Natural killer cell (primary cell): Measurements from ENCODE around the gene BCL2. TPM values are rescaled to one million over a fixed set of nuclear protein-coding genes. Genes with fewer than 3 reads are reported as not detected.

ENCODE experiments used
- ATAC-seq, 3 donors: fragments of 150-1000 bp in 2 of 3; fragments of 200-7000 bp in 1 of 3; cut with Tn5 transposase; 1 replicate in 1 of 3; 2 replicates in 2 of 3; pipeline ENCODE4 v1.10.0; 2021; ENCODE audit warnings: mild to moderate bottlenecking in 2 of 3, moderate library complexity in 2 of 3
- DNase-seq, 2 donors: peaks; one replicate each; pipeline versions ENCODE4 v3.0.0 to v3.0.0-alpha.2; 2013 to 2021; ENCODE audit warnings: mixed read lengths in 1 of 2
- H3K27ac ChIP-seq: one replicate; pipeline ENCODE4 v1.5.1; 2013; ENCODE audit warnings: mild to moderate bottlenecking, low read length
- H3K27me3 ChIP-seq: one replicate; pipeline ENCODE4 v1.6.1; 2013; ENCODE audit warnings: low read length; ENCODE audit not compliant: control insufficient read depth, insufficient read depth
- H3K36me3 ChIP-seq: one replicate; pipeline ENCODE4 v1.6.1; 2013; ENCODE audit warnings: low read length; ENCODE audit not compliant: control insufficient read depth, insufficient read depth
- H3K4me1 ChIP-seq: one replicate; pipeline ENCODE4 v1.6.1; 2013; ENCODE audit warnings: low read length; ENCODE audit not compliant: control insufficient read depth, insufficient read depth
- H3K4me3 ChIP-seq: one replicate; pipeline ENCODE4 v1.5.1; 2013; ENCODE audit warnings: low read length
- H3K9me3 ChIP-seq: one replicate; pipeline ENCODE4 v1.6.1; 2013; ENCODE audit warnings: low read length; ENCODE audit not compliant: control insufficient read depth, insufficient read depth
- H3K27ac Mint-ChIP-seq, 2 donors: one replicate each; pipeline ENCODE4 v1.8.0; 2022; ENCODE audit warnings: mild to moderate bottlenecking in 2 of 2, mixed read lengths in 2 of 2, moderate library complexity in 1 of 2
- H3K27me3 Mint-ChIP-seq, 2 donors: one replicate each; pipeline ENCODE4 v1.8.0; 2022; ENCODE audit warnings: low read depth in 2 of 2, mixed read lengths in 2 of 2
- H3K36me3 Mint-ChIP-seq: one replicate; pipeline ENCODE4 v1.8.0; 2022; ENCODE audit warnings: mixed read lengths
- H3K4me1 Mint-ChIP-seq, 2 donors: one replicate each; pipeline ENCODE4 v1.8.0; 2022; ENCODE audit warnings: mixed read lengths in 2 of 2
- H3K4me3 Mint-ChIP-seq: one replicate; pipeline ENCODE4 v1.8.0; 2022; ENCODE audit warnings: mild to moderate bottlenecking, moderate library complexity, mixed read lengths
- H3K9me3 Mint-ChIP-seq, 2 donors: one replicate each; pipeline ENCODE4 v1.8.0; 2022; ENCODE audit warnings: mixed read lengths in 2 of 2
- WGBS: methylation state at CpG from one replicate; pipeline ENCODE4 v1.1.7; 2013; ENCODE audit warnings: missing lambda C conversion rate; ENCODE audit not compliant: insufficient coverage; 5-methylcytosine and 5-hydroxymethylcytosine counted together
- intact Hi-C: fragments of 100-400 bp; cut with micrococcal nuclease; formaldehyde crosslinking; loops from one replicate; pipeline ENCODE4 v1.14.2; 2022
- total RNA-seq, 4 donors: library from RNA; stranded (reverse); fragments of 120-200 nt in 1 of 4; gene quantifications; one replicate each; pipeline versions ENCODE4 v1.2.3 to v1.2.4, GENCODE V29; 2013 to 2022
- TF ChIP-seq, protein P1 (sequence below): fragments of 200-600 bp; IDR thresholded peaks from one replicate; pipeline ENCODE4 v1.8.0; 2022; ENCODE audit warnings: antibody characterized with exemption

The BCL2 gene
- total RNA-seq, 3 donors from 2014 or later (not counting 1 experiment from before 2014, with no cell fraction given), result 28.2 to 64.2 (median 33.4) TPM

DNA sequence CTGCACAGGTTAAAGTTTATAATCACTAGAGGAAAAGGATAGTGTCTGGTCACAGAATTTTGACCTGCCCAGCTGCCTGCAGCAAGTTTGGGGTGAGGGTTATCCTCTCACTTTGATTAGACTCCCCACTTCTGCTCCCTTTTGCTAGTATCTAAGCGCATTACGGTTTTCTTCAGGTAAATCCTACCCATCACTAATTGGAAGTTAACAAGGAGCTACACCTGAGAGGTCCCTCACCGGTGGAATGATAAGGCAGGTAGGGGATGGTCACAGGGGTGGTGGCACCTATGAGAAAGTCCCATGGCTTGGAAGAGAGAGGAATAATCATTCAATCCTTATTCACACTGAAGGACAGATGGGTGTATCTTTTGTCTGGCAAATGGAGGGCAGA lies 7.6 kb downstream of the BCL2 start:
- no peak for ATAC-seq
- peaks cover 76 to 91% of the 10 kb centered on the region in 2 donors for H3K4me1 Mint-ChIP-seq
- no peaks in the 10 kb centered on the region for H3K36me3 Mint-ChIP-seq
- H3K27me3 ChIP-seq, result no peaks in the 10 kb centered on the region
- TF ChIP-seq, protein P1, sequence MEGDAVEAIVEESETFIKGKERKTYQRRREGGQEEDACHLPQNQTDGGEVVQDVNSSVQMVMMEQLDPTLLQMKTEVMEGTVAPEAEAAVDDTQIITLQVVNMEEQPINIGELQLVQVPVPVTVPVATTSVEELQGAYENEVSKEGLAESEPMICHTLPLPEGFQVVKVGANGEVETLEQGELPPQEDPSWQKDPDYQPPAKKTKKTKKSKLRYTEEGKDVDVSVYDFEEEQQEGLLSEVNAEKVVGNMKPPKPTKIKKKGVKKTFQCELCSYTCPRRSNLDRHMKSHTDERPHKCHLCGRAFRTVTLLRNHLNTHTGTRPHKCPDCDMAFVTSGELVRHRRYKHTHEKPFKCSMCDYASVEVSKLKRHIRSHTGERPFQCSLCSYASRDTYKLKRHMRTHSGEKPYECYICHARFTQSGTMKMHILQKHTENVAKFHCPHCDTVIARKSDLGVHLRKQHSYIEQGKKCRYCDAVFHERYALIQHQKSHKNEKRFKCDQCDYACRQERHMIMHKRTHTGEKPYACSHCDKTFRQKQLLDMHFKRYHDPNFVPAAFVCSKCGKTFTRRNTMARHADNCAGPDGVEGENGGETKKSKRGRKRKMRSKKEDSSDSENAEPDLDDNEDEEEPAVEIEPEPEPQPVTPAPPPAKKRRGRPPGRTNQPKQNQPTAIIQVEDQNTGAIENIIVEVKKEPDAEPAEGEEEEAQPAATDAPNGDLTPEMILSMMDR, result no peak
- no peaks in the 10 kb centered on the region for H3K9me3 ChIP-seq
- H3K36me3 ChIP-seq, result peaks cover 2% of the 10 kb centered on the region
- no CpG with 5 or more reads among the region's 3 CpGs for WGBS
- H3K4me1 ChIP-seq, result peaks cover 14% of the 10 kb centered on the region
- H3K27ac ChIP-seq, result peak overlapping the region; percentile 61
- intact Hi-C loops, result no loop called here
- DNase-seq, result no peak
- no peaks in the 10 kb centered on the region for H3K27me3 Mint-ChIP-seq
- H3K4me3 Mint-ChIP-seq, result no peak overlapping the region
- H3K27ac Mint-ChIP-seq, result peak overlapping the region; percentile 53 to 93
- H3K4me3 ChIP-seq, result no peak overlapping the region
- no peaks in the 10 kb centered on the region for H3K9me3 Mint-ChIP-seq

DNA sequence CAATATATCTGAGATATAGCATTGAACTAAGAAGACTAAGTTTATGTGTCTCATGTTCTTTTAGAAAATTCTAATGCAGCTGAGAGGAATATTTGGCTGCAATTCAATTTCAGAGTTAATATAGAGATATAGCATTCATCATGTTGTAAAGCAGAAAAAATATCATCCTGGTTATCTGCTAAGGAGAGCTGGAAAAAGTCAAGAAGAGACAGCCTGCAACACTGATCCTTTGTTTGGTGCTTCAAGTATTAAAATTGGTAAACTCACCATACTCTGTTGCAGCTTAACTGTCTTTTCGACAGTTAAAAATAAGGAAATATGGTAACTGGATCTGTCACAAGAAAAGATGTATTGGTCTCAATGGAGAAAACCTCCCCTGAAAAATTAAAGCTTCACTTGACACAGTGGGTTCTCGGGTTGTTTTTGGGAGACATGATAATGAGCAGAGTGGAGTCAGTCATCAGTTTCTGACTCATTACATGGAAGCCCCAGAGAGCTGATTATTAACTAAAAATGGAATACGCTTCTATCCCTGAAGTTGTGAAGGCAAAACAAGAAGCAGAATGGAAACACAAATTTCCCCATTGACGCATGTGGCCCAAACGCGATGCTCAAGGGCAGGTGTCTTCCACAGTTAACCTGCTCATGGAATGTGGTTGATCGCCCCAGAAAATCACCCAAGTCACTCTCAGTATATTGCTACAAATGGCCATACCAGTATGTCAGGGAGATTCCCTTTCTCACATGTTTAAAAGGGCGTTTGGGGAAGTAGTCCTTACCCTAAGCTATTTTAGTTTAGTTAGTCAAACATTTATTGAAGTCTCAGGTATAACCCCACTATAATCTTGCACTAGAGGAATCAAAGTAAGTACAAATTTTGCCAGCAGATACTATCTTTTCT lies 8.2 kb downstream of the BCL2 start:
- Histone ChIP-seq H3K4me3 (no peak overlapping the region), H3K27ac (peak overlapping the region; percentile 61), H3K27me3 (no peaks in the 10 kb centered on the region), H3K36me3 (peaks cover 2% of the 10 kb centered on the region), H3K9me3 (no peaks in the 10 kb centered on the region), H3K4me1 (peaks cover 14% of the 10 kb centered on the region)
- DNase-seq (peak in 1 of 2 donors; percentile 20), ATAC-seq (no peak)
- no peaks in the 10 kb centered on the region for H3K27me3 Mint-ChIP-seq
- TF ChIP-seq, protein P1, result no peak
- no peaks in the 10 kb centered on the region for H3K9me3 Mint-ChIP-seq
- H3K36me3 Mint-ChIP-seq, result no peaks in the 10 kb centered on the region
- WGBS, result 61% methylated on average over 6 of the region's 8 CpGs
- no peak overlapping the region for H3K4me3 Mint-ChIP-seq
- intact Hi-C loops, result no loop called here
- H3K27ac Mint-ChIP-seq, result peak overlapping the region; percentile 53 to 93
- peaks cover 76 to 91% of the 10 kb centered on the region in 2 donors for H3K4me1 Mint-ChIP-seq

DNA sequence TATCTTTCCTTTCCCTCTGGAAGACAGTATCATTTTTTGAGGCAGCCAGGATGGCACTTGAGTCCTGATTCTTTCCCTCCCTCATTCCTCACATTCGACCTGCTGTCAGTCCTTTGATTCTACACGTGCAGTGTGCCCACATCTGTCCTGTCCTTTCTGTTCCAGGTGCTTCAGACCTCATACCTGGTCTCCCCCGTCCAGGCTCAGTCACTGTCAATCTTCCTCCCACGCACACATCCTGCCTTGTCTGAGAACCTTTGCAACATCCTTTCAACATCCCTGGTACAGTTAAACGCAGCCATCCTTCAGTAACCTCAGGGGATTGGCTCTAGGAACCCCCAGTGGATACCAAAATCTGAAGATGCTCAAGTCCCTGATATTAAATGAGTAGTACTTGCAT lies 10.1 kb downstream of the BCL2 start:
- no peaks in the 10 kb centered on the region for H3K36me3 Mint-ChIP-seq
- no peaks in the 10 kb centered on the region for H3K9me3 Mint-ChIP-seq
- Histone ChIP-seq H3K27me3 (no peaks in the 10 kb centered on the region), H3K4me3 (no peak overlapping the region), H3K36me3 (peaks cover 2% of the 10 kb centered on the region), H3K4me1 (peaks cover 11% of the 10 kb centered on the region), H3K9me3 (no peaks in the 10 kb centered on the region), H3K27ac (no peak overlapping the region)
- H3K4me3 Mint-ChIP-seq, result no peak overlapping the region
- 43% methylated on average over 5 of the region's 5 CpGs for WGBS
- intact Hi-C loops, result no loop called here
- peaks cover 66 to 77% of the 10 kb centered on the region in 2 donors for H3K4me1 Mint-ChIP-seq
- TF ChIP-seq, protein P1, result no peak
- H3K27ac Mint-ChIP-seq, result peak overlapping the region in 1 of 2 donors; percentile 71
- no peaks in the 10 kb centered on the region for H3K27me3 Mint-ChIP-seq
- DNase-seq (peak in 1 of 2 donors; percentile 64), ATAC-seq (no peak)
